Inferior parietal cortex (tissue), 1 donor: ENCODE data around the gene TRMT10C.
A peak's percentile ranks its signal among the peaks of the same experiment; 100 is the strongest.
"Not testable (repeated sequence)": the region's sequence is repeated elsewhere in the genome, so short reads cannot be mapped to it uniquely, and the experiment has no call there.

Source experiments
- DNase-seq: peaks from one replicate; pipeline ENCODE4 v3.0.0-alpha.2; 2016; ENCODE audit errors: extremely low spot score

The TRMT10C gene

DNA sequence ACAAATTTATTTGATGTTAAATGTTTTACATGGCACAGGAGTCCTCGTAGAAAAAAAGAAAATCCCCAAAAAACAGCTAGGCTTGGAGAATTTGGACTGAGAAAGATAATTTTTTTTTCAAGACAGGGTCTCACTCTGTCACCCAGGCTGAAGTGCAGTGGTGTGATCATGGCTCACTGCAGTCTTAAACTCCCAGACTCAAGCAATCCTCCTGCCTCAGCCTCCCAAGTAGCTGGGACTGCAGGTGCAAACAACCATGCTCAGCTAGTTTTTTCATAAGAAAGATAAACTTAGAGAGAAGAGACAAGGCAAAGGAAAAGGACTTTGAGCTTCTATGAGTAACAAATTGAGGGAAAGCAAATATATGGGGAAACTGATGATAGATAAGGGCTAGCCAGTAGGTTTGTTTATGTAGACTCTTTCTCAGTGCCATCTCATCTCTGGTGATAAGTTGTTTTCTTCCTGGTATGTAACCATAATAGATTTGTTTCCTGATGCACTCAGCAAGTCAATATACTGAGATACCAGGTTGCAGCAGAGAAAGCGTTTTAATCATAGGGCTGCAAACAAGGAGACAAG lies 13.1 kb upstream of the TRMT10C start:
- no peak for DNase-seq

DNA sequence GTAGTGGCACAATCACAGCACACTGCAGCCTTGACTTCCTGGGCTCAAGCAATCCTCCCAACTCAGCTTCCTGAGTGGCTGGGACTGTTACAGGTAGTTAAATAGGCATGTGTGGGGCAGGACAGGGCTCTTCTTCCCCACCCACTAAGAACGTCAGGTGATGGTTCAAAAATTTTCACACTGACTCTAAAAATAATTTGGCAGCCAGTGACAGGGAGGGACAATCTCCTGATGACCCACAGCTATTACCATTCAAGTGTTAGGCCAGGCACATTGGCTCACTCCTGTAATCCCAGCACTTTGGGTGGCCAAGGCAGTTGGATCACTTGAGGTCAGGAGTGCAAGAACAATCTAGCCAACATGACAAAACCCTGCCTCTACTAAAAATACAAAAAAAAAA lies 12.2 kb upstream of the TRMT10C start:
- DNase-seq: no peak

GRCh38 chr3:101551359-101552081 lies 10.1 kb upstream of the TRMT10C start:
- DNase-seq: not testable (repeated sequence)

- DNase-seq: not testable (repeated sequence)
These were observed 8.3 kb upstream of the TRMT10C start for GRCh38 chr3:101553381-101553780.

- DNase-seq: no peak
These were observed 5.6 kb upstream of the TRMT10C start for GRCh38 chr3:101556064-101556463.

DNA sequence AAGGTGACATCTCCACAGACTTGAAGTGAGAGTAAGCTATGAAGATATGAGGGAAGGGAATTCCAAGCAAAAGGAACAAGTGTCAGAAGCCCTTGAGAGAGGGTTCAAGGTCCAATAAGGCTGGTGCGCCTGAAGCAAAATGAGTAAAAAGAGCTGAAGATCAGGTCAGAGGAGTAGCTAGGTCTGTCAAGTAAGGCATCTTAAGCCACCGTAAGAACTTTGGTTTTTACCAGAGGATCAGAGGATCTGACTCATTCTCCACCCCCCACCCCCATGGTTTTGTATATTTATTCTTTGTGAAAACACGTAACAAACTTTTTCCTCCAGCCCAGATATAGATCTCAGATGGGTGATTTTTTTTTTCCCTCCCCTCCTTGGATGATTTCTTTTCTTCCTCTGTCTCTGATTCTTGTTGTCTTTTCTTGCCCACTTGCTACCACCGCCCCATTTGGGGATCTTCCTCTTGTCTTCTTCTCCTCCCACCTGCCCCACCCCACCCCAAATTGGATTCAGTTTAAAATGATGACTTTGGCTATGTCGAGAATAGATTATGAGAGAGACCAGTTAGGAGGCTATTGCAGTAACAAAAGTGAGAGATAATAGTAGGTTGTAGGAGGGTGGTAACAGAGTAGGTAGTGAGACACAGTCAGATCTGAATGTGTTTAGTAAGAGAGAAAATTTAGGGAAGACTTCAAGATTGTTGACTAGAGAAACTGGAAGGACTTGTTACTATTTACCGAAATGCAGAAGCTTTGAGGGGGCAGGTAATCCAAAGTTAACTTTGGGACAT lies 6.1 kb downstream of the TRMT10C start:
- DNase-seq: no peak

- DNase-seq: no peak
These were observed 9.6 kb downstream of the TRMT10C start for GRCh38 chr3:101571028-101571895.

DNA sequence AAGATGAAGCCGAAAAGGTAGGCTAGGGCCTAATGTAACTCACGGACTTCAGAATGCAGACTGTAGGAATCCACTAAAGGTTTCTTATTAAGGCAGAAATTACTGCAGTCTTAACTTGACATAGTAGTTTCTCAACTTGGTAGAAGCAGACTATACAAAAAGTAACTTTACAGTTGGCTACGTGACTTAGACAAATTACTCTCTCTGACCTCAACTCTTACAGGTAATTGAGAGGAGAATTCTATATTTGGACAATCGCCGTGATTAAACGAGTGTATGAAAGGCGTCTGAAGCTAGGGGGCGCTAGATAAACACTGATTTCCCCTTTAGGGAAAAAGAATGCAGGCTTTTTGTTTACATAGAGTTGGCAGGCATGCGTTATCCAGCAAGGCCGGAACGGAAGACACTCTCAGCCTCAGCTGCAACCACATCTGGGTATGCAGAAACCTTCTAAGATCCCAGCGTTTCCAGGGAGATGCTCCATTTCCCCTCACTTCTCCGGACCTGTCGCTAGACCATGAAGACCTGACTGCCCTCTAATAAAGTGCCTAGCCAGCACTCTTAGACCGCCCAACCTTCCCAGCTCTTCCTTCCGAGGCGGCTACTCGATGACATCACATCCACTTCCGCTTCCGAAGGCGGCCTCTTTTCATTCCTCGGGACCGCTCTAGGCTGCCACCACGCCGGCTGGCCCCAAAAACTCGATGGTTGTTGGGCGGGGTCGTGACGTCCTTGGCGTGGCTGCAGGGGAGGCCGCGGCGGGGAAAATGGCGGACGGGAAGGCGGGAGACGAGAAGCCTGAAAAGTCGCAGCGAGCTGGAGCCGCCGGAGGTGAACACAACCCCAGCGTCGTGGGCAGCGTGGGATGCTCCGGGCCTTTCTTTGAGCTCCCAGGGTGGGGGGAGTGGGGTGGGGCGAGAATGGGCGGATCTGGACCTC lies 12.1 kb downstream of the TRMT10C start, which contains the start of gene PCNP:
TSS of gene PCNP (plus strand) at position 732 of the 939 bp plus-strand sequence. CDS start at position 768, 36 bp downstream.
- peak; percentile 100 for DNase-seq

DNA sequence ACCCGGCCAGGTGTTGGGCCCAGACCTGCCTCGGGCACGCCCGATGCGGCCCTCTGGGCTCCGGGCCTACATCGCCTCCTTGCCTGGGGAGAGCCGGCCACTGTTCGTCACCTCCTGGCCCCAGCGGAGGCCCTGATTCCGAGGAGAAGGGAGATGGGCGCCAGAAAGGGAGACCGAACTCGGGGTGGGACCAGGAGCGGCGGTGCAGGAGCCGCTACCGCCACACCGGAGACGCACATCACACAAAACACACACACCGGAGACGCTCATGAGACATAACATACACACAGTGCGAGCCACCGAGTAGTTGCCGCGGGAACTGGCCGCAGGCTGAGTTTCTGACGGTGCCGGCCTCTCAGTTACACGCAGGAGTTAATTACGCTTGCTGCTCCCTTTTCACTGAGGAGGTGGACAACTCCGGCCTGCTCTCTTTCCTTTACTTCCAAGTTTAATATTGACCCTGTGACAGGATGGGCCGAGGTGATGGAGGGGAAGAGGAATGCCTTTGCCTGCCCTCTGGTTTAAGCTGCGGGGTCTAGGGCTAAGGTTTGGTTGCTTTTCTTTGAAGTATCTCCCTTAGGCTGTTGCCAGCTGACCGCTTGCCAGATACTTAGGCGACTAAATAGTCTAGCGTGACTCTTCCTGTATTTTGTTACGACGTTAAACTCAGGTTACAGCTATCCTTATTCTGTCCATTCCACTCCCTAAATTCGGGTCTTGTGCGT lies 12.9 kb downstream of the TRMT10C start:
- peak; percentile 39 for DNase-seq

DNA sequence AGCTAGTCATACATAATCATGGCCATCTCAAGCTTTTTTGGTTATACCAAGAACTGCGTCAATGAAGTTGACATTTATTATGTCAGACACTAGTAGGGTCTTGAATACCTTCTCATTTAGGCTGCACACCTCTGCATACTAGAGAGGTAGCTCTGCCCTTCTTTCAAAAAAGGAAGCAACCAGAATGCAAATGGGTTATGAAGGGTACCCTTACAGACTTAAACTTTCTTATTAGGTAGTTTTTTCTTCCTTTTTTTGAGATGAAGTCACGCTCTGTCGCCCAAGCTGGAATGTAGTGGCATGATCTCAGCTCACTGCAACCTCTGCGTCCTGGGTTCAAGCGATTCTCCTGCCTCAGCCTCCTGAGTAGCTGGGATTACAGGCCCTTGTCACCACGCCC lies 15.6 kb downstream of the TRMT10C start:
- no peak for DNase-seq

- no peak for DNase-seq
These were observed 26.9 kb downstream of the TRMT10C start for GRCh38 chr3:101588616-101589015.

GRCh38 chr3:101591071-101591470 lies 29.4 kb downstream of the TRMT10C start:
- DNase-seq: no peak

- DNase-seq: no peak
These were observed 41.1 kb downstream of the TRMT10C start for GRCh38 chr3:101602731-101603130.

DNA sequence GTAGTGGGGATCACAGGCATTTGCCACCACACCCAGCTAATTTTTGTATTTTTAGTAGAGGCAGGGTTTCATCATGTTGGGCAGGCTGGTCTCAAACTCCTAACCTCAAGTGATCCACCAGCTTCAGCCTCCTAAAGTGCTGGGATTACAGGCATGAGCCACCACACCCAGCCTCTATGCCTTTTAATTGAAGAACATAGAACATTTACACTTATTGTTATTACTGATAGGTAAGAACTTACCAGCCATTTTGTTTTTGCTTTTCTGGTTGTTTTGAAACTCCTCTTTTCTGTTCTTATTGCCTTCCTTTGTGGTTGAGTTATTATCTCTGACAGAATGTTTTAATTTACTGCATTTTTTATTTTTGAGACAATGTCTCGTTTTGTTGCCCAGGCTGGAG lies 41.5 kb downstream of the TRMT10C start:
- no peak for DNase-seq

DNA sequence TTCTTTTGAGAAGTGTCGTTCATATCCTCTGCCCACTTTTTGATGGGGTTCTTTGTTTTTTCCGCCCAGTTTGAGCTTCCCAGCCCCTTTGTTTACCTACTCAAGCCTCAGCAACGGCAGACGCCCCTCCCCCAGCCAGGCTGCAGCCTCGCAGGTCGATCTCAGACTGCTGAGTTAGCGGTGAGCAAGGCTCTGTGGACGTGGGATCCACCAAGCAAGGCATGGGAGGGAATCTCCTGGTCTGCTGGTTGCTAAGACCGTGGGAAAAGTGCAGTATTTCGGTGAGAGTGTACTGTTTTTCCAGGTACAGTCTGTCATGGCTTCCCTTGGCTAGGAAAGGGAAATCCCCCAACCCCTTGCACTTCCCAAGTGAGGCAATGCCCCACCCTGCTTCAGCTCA lies 43.7 kb downstream of the TRMT10C start:
- DNase-seq: not testable (repeated sequence)

- no peak for DNase-seq
These were observed 49.4 kb downstream of the TRMT10C start for GRCh38 chr3:101611023-101611422.

- not testable (repeated sequence) for DNase-seq
These were observed 51.3 kb downstream of the TRMT10C start for GRCh38 chr3:101613014-101613413.

DNA sequence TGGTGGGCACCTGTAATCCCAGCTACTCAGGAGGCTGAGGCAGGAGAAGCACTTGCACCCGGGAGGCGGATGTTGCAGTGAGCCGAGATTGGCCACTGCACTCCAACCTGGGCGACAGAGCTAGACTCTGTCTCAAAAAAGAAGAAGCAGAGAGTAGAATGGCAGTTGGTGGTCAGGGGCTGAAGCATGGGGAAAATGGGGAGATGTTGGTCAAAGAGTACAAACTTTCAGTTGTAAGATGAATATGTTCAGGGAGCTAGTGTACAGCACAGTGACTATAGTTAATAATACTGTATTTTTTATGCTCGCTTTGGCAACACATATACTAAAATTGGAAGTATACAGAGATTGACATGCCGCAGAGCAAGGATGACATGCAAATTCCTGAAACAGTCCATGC lies 53.9 kb downstream of the TRMT10C start:
- no peak for DNase-seq
